HL-60 (cell line): ENCODE data around the gene CD3E.

ENCODE experiments used
- DNase-seq, 2 experiments: peaks; one replicate each; pipeline ENCODE4 v3.0.0-alpha.2; 2010 to 2020; ENCODE audit warnings: low read depth in 1 of 2, low spot score in 1 of 2
- H3K27ac ChIP-seq: fragments of 250-450 bp; sonication (Bioruptor Pico); replicated peaks from 2 replicates; pipeline ENCODE4 v1.5.1; 2020; ENCODE audit warnings: mild to moderate bottlenecking, moderate library complexity
- H3K27me3 ChIP-seq: fragments of 250-450 bp; sonication (Bioruptor Pico); 2 replicates; pipeline ENCODE4 v1.5.1; 2021; ENCODE audit warnings: mild to moderate bottlenecking, moderate library complexity; ENCODE audit not compliant: insufficient read depth, poor library complexity, severe bottlenecking
- H3K4me3 ChIP-seq: replicated peaks from 2 replicates; pipeline ENCODE4 v1.5.1; 2011; ENCODE audit warnings: mild to moderate bottlenecking, control low read depth, low read length; ENCODE audit not compliant: insufficient read depth
- GABPA ChIP-seq: IDR thresholded peaks from 2 replicates; pipeline ENCODE4 v1.6.1; 2012; ENCODE audit warnings: low read depth
- POLR2AphosphoS5 ChIP-seq: IDR thresholded peaks from 2 replicates; pipeline ENCODE4 v1.6.1; 2012; ENCODE audit warnings: low read depth
- SPI1 ChIP-seq: IDR thresholded peaks from 2 replicates; pipeline ENCODE4 v1.6.1; 2012; ENCODE audit warnings: low read depth, mild to moderate bottlenecking, borderline replicate concordance
- long read RNA-seq: library from polyadenylated mRNA; unstranded; transcript quantifications from one replicate; pipeline ENCODE4 v2.0.0, GENCODE V29; 2020
- TF ChIP-seq, protein P1 (sequence below): IDR thresholded peaks from 2 replicates; pipeline ENCODE4 v1.6.1; 2012; ENCODE audit warnings: low read depth; ENCODE audit not compliant: insufficient replicate concordance
- TF ChIP-seq, protein P2 (sequence below): IDR thresholded peaks from one replicate; pipeline ENCODE4 v1.5.1; 2011; ENCODE audit warnings: low read length, control low read depth, inconsistent platforms; ENCODE audit not compliant: insufficient read depth

The CD3E gene
- long read RNA-seq, partial matches to known transcripts, result 0 of 3 reads
- long read RNA-seq, other reads (novel, unspliced or antisense), result 3 of 3 reads

DNA sequence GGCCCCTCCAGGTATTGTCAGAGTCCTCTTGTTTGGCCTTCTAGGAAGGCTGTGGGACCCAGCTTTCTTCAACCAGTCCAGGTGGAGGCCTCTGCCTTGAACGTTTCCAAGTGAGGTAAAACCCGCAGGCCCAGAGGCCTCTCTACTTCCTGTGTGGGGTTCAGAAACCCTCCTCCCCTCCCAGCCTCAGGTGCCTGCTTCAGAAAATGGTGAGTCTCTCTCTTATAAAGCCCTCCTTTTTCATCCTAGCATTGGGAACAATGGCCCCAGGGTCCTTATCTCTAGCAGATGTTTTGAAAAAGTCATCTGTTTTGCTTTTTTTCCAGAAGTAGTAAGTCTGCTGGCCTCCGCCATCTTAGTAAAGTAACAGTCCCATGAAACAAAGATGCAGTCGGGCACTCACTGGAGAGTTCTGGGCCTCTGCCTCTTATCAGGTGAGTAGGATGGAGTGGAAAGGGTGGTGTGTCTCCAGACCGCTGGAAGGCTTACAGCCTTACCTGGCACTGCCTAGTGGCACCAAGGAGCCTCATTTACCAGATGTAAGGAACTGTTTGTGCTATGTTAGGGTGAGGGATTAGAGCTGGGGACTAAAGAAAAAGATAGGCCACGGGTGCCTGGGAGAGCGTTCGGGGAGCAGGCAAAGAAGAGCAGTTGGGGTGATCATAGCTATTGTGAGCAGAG lies at the start of gene CD3E:
Gene CD3E, plus strand, starts transcription at position 163 of the 681 bp plus-strand sequence. Its CDS starts 223 bp downstream, at position 386.
- TF ChIP-seq, protein P1, sequence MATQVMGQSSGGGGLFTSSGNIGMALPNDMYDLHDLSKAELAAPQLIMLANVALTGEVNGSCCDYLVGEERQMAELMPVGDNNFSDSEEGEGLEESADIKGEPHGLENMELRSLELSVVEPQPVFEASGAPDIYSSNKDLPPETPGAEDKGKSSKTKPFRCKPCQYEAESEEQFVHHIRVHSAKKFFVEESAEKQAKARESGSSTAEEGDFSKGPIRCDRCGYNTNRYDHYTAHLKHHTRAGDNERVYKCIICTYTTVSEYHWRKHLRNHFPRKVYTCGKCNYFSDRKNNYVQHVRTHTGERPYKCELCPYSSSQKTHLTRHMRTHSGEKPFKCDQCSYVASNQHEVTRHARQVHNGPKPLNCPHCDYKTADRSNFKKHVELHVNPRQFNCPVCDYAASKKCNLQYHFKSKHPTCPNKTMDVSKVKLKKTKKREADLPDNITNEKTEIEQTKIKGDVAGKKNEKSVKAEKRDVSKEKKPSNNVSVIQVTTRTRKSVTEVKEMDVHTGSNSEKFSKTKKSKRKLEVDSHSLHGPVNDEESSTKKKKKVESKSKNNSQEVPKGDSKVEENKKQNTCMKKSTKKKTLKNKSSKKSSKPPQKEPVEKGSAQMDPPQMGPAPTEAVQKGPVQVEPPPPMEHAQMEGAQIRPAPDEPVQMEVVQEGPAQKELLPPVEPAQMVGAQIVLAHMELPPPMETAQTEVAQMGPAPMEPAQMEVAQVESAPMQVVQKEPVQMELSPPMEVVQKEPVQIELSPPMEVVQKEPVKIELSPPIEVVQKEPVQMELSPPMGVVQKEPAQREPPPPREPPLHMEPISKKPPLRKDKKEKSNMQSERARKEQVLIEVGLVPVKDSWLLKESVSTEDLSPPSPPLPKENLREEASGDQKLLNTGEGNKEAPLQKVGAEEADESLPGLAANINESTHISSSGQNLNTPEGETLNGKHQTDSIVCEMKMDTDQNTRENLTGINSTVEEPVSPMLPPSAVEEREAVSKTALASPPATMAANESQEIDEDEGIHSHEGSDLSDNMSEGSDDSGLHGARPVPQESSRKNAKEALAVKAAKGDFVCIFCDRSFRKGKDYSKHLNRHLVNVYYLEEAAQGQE, result no peak
- TF ChIP-seq SPI1 (no peak), GABPA (no peak), POLR2AphosphoS5 (no peak)
- TF ChIP-seq, protein P2, sequence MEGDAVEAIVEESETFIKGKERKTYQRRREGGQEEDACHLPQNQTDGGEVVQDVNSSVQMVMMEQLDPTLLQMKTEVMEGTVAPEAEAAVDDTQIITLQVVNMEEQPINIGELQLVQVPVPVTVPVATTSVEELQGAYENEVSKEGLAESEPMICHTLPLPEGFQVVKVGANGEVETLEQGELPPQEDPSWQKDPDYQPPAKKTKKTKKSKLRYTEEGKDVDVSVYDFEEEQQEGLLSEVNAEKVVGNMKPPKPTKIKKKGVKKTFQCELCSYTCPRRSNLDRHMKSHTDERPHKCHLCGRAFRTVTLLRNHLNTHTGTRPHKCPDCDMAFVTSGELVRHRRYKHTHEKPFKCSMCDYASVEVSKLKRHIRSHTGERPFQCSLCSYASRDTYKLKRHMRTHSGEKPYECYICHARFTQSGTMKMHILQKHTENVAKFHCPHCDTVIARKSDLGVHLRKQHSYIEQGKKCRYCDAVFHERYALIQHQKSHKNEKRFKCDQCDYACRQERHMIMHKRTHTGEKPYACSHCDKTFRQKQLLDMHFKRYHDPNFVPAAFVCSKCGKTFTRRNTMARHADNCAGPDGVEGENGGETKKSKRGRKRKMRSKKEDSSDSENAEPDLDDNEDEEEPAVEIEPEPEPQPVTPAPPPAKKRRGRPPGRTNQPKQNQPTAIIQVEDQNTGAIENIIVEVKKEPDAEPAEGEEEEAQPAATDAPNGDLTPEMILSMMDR, result no peak
- Histone ChIP-seq H3K27ac (no peak within 1 kb of the TSS), H3K4me3 (no peak within 1 kb of the TSS), H3K27me3 (no peaks in the 10 kb centered on the region)
- DNase-seq, result peak in 1 of 2 experiments; percentile 13

DNA sequence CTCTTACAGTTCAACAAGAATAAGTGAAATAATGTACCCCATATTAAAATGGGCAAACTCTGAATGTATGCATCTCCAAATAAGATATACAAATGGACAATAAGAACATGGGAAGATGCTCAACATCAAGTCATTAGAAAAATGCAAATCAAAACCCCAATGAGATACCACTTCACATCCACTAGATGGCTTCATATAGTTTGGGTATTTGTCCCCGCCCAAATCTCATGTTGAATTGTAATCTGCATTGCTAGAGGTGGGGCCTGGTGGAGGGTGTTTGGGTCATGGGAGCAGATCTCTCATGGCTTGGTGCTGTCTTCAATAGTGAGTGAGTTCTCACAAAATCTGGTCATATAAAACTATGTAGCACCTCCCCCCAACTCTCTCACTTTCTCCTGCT lies 46.1 kb upstream of the CD3E start:
- Histone ChIP-seq H3K4me3 (no peak overlapping the region), H3K27me3 (no peaks in the 10 kb centered on the region), H3K27ac (no peak overlapping the region)
- DNase-seq, result no peak
- TF ChIP-seq SPI1, result no peak
- TF ChIP-seq POLR2AphosphoS5, result no peak
- no peak for TF ChIP-seq GABPA
- TF ChIP-seq, protein P1, result no peak
- TF ChIP-seq, protein P2, result no peak

DNA sequence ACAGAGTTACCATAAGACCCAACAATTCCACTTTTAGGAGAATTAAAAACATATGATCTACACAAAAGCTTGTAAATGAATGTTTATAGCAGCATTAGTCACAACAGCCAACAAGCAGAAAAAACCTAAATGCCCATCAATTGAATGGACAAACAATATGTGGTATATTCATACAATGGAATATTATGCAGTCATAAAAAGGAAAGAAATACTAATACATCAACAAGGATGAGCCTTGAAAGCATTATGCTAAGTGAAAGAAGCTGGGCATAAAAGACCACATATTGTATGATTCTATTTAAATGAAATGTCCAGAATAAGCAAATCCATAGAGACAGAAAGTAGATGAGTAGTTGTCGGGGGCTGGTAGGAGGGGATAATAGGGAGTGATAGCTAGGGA lies 45.4 kb upstream of the CD3E start:
- TF ChIP-seq GABPA (no peak), SPI1 (no peak), POLR2AphosphoS5 (no peak)
- TF ChIP-seq, protein P1, result no peak
- TF ChIP-seq, protein P2, result no peak
- Histone ChIP-seq H3K27me3 (no peaks in the 10 kb centered on the region), H3K4me3 (no peak overlapping the region), H3K27ac (no peak overlapping the region)
- DNase-seq, result no peak
